MM.1S (cell line): ENCODE data around the gene MYRIP.

Experiments
- DNase-seq: peaks from one replicate; pipeline ENCODE4 v3.0.0-alpha.2; 2015
- H2AFZ ChIP-seq: fragments of 300-600 bp; sonication (generic); 2 replicates; pipeline ENCODE4 v1.6.0; 2016; ENCODE audit warnings: antibody characterized with exemption, low read length
- H3F3A ChIP-seq: fragments of 300-600 bp; sonication (generic); 2 replicates; pipeline ENCODE4 v1.6.1; 2016; ENCODE audit warnings: mild to moderate bottlenecking, antibody characterized with exemption, low read length, moderate library complexity, mixed read lengths; ENCODE audit not compliant: insufficient read depth
- H3K27ac ChIP-seq: fragments of 300-600 bp; sonication (generic); 2 replicates; pipeline ENCODE4 v1.5.1; 2016; ENCODE audit warnings: mild to moderate bottlenecking, low read length
- H3K27me3 ChIP-seq: fragments of 300-600 bp; sonication (generic); replicated peaks from 2 replicates; pipeline ENCODE4 v1.6.0; 2016; ENCODE audit warnings: low read length; ENCODE audit not compliant: insufficient read depth
- H3K36me3 ChIP-seq: fragments of 300-600 bp; sonication (generic); replicated peaks from 2 replicates; pipeline ENCODE4 v1.6.1; 2016; ENCODE audit warnings: mild to moderate bottlenecking, low read length, mixed read lengths; ENCODE audit not compliant: insufficient read depth
- H3K4me1 ChIP-seq: fragments of 300-600 bp; sonication (generic); 2 replicates; pipeline ENCODE4 v1.6.1; 2016; ENCODE audit warnings: low read length, mixed read lengths
- H3K4me2 ChIP-seq: fragments of 300-600 bp; sonication (generic); 2 replicates; pipeline ENCODE4 v1.6.0; 2016; ENCODE audit warnings: low read depth, low read length
- H3K4me3 ChIP-seq: fragments of 300-600 bp; sonication (generic); 2 replicates; pipeline ENCODE4 v1.5.1; 2016; ENCODE audit warnings: low read length, mixed read lengths
- H3K79me2 ChIP-seq: fragments of 300-600 bp; sonication (generic); 2 replicates; pipeline ENCODE4 v1.6.1; 2016; ENCODE audit warnings: mixed run types, low read length, mixed read lengths
- H3K9ac ChIP-seq: fragments of 300-600 bp; sonication (generic); 2 replicates; pipeline ENCODE4 v1.6.1; 2016; ENCODE audit warnings: low read length, mixed read lengths
- H3K9me2 ChIP-seq: fragments of 300-600 bp; sonication (generic); replicated peaks from 2 replicates; pipeline ENCODE4 v1.6.1; 2016; ENCODE audit warnings: mild to moderate bottlenecking, low read length, mixed read lengths; ENCODE audit not compliant: insufficient read depth
- H3K9me3 ChIP-seq: fragments of 300-600 bp; sonication (generic); replicated peaks from 2 replicates; pipeline ENCODE4 v1.6.1; 2016; ENCODE audit warnings: mild to moderate bottlenecking, low read length, mixed read lengths; ENCODE audit not compliant: insufficient read depth
- H4K20me1 ChIP-seq: fragments of 300-600 bp; sonication (generic); 2 replicates; pipeline ENCODE4 v1.6.1; 2016; ENCODE audit warnings: mild to moderate bottlenecking, low read length, moderate library complexity, mixed read lengths; ENCODE audit not compliant: insufficient read depth
- CTCF ChIP-seq: fragments of 300-600 bp; sonication (generic); IDR thresholded peaks from 2 replicates; pipeline ENCODE4 v1.5.1; 2016; ENCODE audit warnings: antibody characterized with exemption, low read length, mixed read lengths
- EZH2 ChIP-seq: fragments of 300-600 bp; sonication (generic); optimal IDR thresholded peaks from 2 replicates; pipeline ENCODE3; 2017; ENCODE audit warnings: low read depth, mild to moderate bottlenecking, antibody characterized with exemption, low read length, mixed read lengths
- EZH2phosphoT487 ChIP-seq: fragments of 300-600 bp; sonication (generic); IDR thresholded peaks from 2 replicates; pipeline ENCODE4 v1.6.1; 2018; ENCODE audit warnings: antibody characterized with exemption, low read length

MYRIP gene

GRCh38 chr3:39781632-39782031 lies 27.8 kb upstream of the MYRIP start:
- H3F3A ChIP-seq, result no peaks in the 10 kb centered on the region
- no peaks in the 10 kb centered on the region for H3K27me3 ChIP-seq
- H3K9me2 ChIP-seq, result no peaks in the 10 kb centered on the region
- TF ChIP-seq EZH2 (no peak), CTCF (no peak), EZH2phosphoT487 (no peak)
- no peak overlapping the region for H3K9ac ChIP-seq
- H3K36me3 ChIP-seq, result no peaks in the 10 kb centered on the region
- no peak overlapping the region for H3K4me2 ChIP-seq
- H3K4me1 ChIP-seq, result no peaks in the 10 kb centered on the region
- no peaks in the 10 kb centered on the region for H3K79me2 ChIP-seq
- H4K20me1 ChIP-seq, result no peaks in the 10 kb centered on the region
- no peak overlapping the region for H2AFZ ChIP-seq
- H3K4me3 ChIP-seq, result no peak overlapping the region
- no peak overlapping the region for H3K27ac ChIP-seq
- no peak for DNase-seq
- H3K9me3 ChIP-seq, result no peaks in the 10 kb centered on the region

- no peak overlapping the region for H3K4me2 ChIP-seq
- H3K79me2 ChIP-seq, result no peaks in the 10 kb centered on the region
- no peaks in the 10 kb centered on the region for H3K9me3 ChIP-seq
- TF ChIP-seq CTCF (no peak), EZH2 (no peak), EZH2phosphoT487 (no peak)
- no peak for DNase-seq
- no peaks in the 10 kb centered on the region for H3K4me1 ChIP-seq
- no peak overlapping the region for H2AFZ ChIP-seq
- H3K27ac ChIP-seq, result no peak overlapping the region
- H3K27me3 ChIP-seq, result no peaks in the 10 kb centered on the region
- H3K9ac ChIP-seq, result no peak overlapping the region
- H3F3A ChIP-seq, result no peaks in the 10 kb centered on the region
- no peaks in the 10 kb centered on the region for H4K20me1 ChIP-seq
- H3K4me3 ChIP-seq, result no peak overlapping the region
- H3K36me3 ChIP-seq, result no peaks in the 10 kb centered on the region
- no peaks in the 10 kb centered on the region for H3K9me2 ChIP-seq
Measured at GRCh38 chr3:39783680-39784079, 25.7 kb upstream of the MYRIP start.

GRCh38 chr3:39784922-39785321 lies 24.5 kb upstream of the MYRIP start:
- H3K27me3 ChIP-seq, result no peaks in the 10 kb centered on the region
- no peak for TF ChIP-seq EZH2phosphoT487
- no peak for TF ChIP-seq CTCF
- no peak for TF ChIP-seq EZH2
- no peaks in the 10 kb centered on the region for H4K20me1 ChIP-seq
- H3K4me2 ChIP-seq, result no peak overlapping the region
- H2AFZ ChIP-seq, result no peak overlapping the region
- H3K27ac ChIP-seq, result no peak overlapping the region
- H3F3A ChIP-seq, result no peaks in the 10 kb centered on the region
- no peaks in the 10 kb centered on the region for H3K36me3 ChIP-seq
- no peaks in the 10 kb centered on the region for H3K9me3 ChIP-seq
- H3K9ac ChIP-seq, result no peak overlapping the region
- no peaks in the 10 kb centered on the region for H3K79me2 ChIP-seq
- H3K4me3 ChIP-seq, result no peak overlapping the region
- no peaks in the 10 kb centered on the region for H3K9me2 ChIP-seq
- no peak for DNase-seq
- no peaks in the 10 kb centered on the region for H3K4me1 ChIP-seq
